ENCODE data around the gene PIK3R6. TPM values are rescaled to one million over a fixed set of nuclear protein-coding genes. Genes with fewer than 3 reads are reported as not detected.

The PIK3R6 gene
- polyA plus RNA-seq, 1 donor (not counting 4 experiments of a cell fraction or from before 2014, with no cell fraction given) = 0.03 TPM

DNA sequence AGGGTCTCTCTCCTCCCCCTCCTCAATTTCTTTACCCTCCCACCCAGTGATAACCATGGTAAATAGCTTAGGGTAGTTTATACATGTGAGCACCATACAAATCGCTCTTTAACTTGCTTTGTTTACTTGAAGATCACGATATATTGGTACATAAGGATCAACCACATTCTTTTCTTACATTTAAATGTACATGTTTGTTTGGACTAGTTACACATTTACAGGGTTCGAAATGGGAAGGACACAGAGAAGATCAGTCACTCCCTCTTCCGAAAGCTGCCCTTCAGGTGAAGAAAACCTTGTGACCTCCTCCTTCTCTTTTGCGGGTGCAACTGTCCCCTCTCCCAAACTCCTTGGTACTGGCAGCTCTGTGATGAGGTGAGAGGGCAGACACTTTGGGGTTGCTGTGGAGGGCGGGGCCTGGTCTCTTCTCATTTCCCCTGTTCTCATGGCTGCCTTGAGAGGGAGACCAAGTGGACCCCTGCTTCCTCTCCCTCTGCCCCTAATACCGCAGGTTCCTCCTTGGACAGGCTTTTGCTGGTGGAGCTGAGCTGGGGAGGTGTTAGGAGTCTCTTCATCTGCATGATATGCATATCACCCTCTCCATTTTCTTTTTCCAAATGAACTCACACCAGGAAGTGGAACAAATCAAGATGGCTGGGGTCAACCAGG lies 4.7 kb upstream of the PIK3R6 start:
- no peak for DNase-seq (ENCODE audit: low read depth, low spot score)
- no peaks in the 10 kb centered on the region for H4K20me1 ChIP-seq (ENCODE audit: control insufficient read depth, extremely low read depth, insufficient read depth, low read length)
- no peaks in the 10 kb centered on the region for H3K9me3 ChIP-seq (ENCODE audit: control insufficient read depth, low read depth, low read length)
- H3K79me2 ChIP-seq (ENCODE audit: control insufficient read depth, insufficient read depth, low read length) = no peaks in the 10 kb centered on the region
- H3K4me3 ChIP-seq (ENCODE audit: control insufficient read depth in 2 of 3, extremely low read depth in 1 of 3, insufficient read depth in 2 of 3, low read depth in 1 of 3, low read length in 3 of 3) = no peak overlapping the region
- H3K27me3 ChIP-seq (ENCODE audit: control insufficient read depth, extremely low read depth, insufficient read depth, low read length) = no peaks in the 10 kb centered on the region
- H3K36me3 ChIP-seq (ENCODE audit: control insufficient read depth in 2 of 2, extremely low read depth in 1 of 2, insufficient read depth in 2 of 2, low read length in 2 of 2) = no peaks in the 10 kb centered on the region
- no peak for TF ChIP-seq EZH2 (IDR thresholded peaks at IDR 0.05; ENCODE audit: low read length)
- TF ChIP-seq, protein P1, sequence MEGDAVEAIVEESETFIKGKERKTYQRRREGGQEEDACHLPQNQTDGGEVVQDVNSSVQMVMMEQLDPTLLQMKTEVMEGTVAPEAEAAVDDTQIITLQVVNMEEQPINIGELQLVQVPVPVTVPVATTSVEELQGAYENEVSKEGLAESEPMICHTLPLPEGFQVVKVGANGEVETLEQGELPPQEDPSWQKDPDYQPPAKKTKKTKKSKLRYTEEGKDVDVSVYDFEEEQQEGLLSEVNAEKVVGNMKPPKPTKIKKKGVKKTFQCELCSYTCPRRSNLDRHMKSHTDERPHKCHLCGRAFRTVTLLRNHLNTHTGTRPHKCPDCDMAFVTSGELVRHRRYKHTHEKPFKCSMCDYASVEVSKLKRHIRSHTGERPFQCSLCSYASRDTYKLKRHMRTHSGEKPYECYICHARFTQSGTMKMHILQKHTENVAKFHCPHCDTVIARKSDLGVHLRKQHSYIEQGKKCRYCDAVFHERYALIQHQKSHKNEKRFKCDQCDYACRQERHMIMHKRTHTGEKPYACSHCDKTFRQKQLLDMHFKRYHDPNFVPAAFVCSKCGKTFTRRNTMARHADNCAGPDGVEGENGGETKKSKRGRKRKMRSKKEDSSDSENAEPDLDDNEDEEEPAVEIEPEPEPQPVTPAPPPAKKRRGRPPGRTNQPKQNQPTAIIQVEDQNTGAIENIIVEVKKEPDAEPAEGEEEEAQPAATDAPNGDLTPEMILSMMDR (optimal IDR thresholded peaks at IDR 0.05 in 1 of 3, IDR thresholded peaks at IDR 0.05 in 1 of 3, conservative IDR thresholded peaks at IDR 0.05 in 1 of 3; ENCODE audit: extremely low read depth in 1 of 3, insufficient read depth in 2 of 3, low read length in 3 of 3) = no peak
- no peak for FAIRE-seq
- no peak overlapping the region for H2AFZ ChIP-seq (ENCODE audit: control insufficient read depth, low read length)
- H3K4me1 ChIP-seq (ENCODE audit: control insufficient read depth, extremely low read depth, insufficient read depth, low read length) = no peaks in the 10 kb centered on the region
- no peak overlapping the region for H3K27ac ChIP-seq (ENCODE audit: control insufficient read depth, insufficient read depth, low read length)
- dilution Hi-C loops (cut with MboI; ENCODE audit: extremely low pct_ligation_motif_present, low sequenced_read_pairs) = no loop called here
- no peak overlapping the region for H3K4me2 ChIP-seq (ENCODE audit: control insufficient read depth, extremely low read depth, insufficient read depth, low read depth, low read length)
- H3K9ac ChIP-seq (ENCODE audit: control insufficient read depth, extremely low read depth, insufficient read depth, low read length) = no peak overlapping the region
- no peaks in the 10 kb centered on the region for H3K9me1 ChIP-seq (ENCODE audit: control insufficient read depth, extremely low read depth, insufficient read depth, low read length)

DNA sequence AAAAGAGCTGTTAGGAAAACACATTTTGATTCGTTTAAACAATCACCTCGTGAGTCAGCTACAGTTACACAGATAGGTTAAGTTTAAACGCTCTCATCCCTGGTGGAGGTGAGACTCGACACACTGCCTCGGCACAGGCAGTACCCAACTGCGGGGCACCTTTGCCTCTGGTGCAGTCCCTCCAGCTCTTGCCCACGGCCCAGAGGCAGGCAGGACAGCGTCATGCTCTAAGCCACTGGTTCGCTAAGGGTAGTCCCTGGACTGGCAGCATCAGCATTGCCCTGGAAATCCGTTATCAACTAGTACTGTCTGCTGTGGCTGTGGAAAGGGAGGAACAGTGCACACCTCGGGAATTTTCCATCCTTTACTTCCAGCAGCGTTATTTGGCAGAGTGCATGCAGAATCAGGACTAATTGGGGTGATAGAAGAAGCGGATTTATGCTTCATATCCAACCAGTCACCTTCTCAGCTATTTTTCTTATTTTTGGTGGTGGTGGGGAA lies 3.7 kb upstream of the PIK3R6 start:
- dilution Hi-C loops (cut with MboI; ENCODE audit: extremely low pct_ligation_motif_present, low sequenced_read_pairs) = no loop called here
- no peak for FAIRE-seq

More for the DNA sequence above, 3.7 kb upstream of the PIK3R6 start:
- H3K79me2 ChIP-seq (ENCODE audit: control insufficient read depth, insufficient read depth, low read length) = no peaks in the 10 kb centered on the region
- DNase-seq (ENCODE audit: low read depth, low spot score) = no peak
- TF ChIP-seq, protein P1 (optimal IDR thresholded peaks at IDR 0.05 in 1 of 3, IDR thresholded peaks at IDR 0.05 in 1 of 3, conservative IDR thresholded peaks at IDR 0.05 in 1 of 3; ENCODE audit: extremely low read depth in 1 of 3, insufficient read depth in 2 of 3, low read length in 3 of 3) = no peak
- no peak for TF ChIP-seq EZH2 (IDR thresholded peaks at IDR 0.05; ENCODE audit: low read length)
- no peak overlapping the region for H2AFZ ChIP-seq (ENCODE audit: control insufficient read depth, low read length)
- H3K27ac ChIP-seq (ENCODE audit: control insufficient read depth, insufficient read depth, low read length) = no peak overlapping the region
- no peaks in the 10 kb centered on the region for H3K36me3 ChIP-seq (ENCODE audit: control insufficient read depth in 2 of 2, extremely low read depth in 1 of 2, insufficient read depth in 2 of 2, low read length in 2 of 2)
- no peak overlapping the region for H3K4me2 ChIP-seq (ENCODE audit: control insufficient read depth, extremely low read depth, insufficient read depth, low read depth, low read length)
- H3K4me1 ChIP-seq (ENCODE audit: control insufficient read depth, extremely low read depth, insufficient read depth, low read length) = no peaks in the 10 kb centered on the region
- H4K20me1 ChIP-seq (ENCODE audit: control insufficient read depth, extremely low read depth, insufficient read depth, low read length) = no peaks in the 10 kb centered on the region
- H3K9me1 ChIP-seq (ENCODE audit: control insufficient read depth, extremely low read depth, insufficient read depth, low read length) = no peaks in the 10 kb centered on the region
- no peaks in the 10 kb centered on the region for H3K9me3 ChIP-seq (ENCODE audit: control insufficient read depth, low read depth, low read length)
- no peak overlapping the region for H3K4me3 ChIP-seq (ENCODE audit: control insufficient read depth in 2 of 3, extremely low read depth in 1 of 3, insufficient read depth in 2 of 3, low read depth in 1 of 3, low read length in 3 of 3)
- H3K9ac ChIP-seq (ENCODE audit: control insufficient read depth, extremely low read depth, insufficient read depth, low read length) = no peak overlapping the region
- H3K27me3 ChIP-seq (ENCODE audit: control insufficient read depth, extremely low read depth, insufficient read depth, low read length) = no peaks in the 10 kb centered on the region
